Activated CD4-positive, alpha-beta T cell treated with anti-CD3 and anti-CD28 coated beads for 24 hours (primary cell): ENCODE data around the gene CDSN.

Source experiments
- DNase-seq, 2 donors: peaks; one replicate each; pipeline ENCODE4 v3.0.0-alpha.2; 2020; ENCODE audit warnings: low read depth in 2 of 2

The CDSN gene

GRCh38 chr6:31144970-31145340, 24.7 kb upstream of the CDSN start:
- DNase-seq, result no peak

GRCh38 chr6:31144296-31144969, 24.2 kb upstream of the CDSN start:
- DNase-seq, result no peak

GRCh38 chr6:31143148-31143547, 22.9 kb upstream of the CDSN start:
- no peak for DNase-seq

GRCh38 chr6:31142361-31142761, 22.1 kb upstream of the CDSN start:
- no peak for DNase-seq

- DNase-seq, result no peak
Observed at GRCh38 chr6:31140643-31141042, 20.4 kb upstream of the CDSN start.

GRCh38 chr6:31139599-31139998, 19.4 kb upstream of the CDSN start:
- no peak for DNase-seq

GRCh38 chr6:31138982-31139381, 18.7 kb upstream of the CDSN start, which contains the start of gene PSORS1C2:
PSORS1C2 (minus strand) TSS chr6:31139066; CDS start chr6:31139026, 40 bp downstream.
- DNase-seq, result no peak

GRCh38 chr6:31135710-31136109, 15.5 kb upstream of the CDSN start:
- DNase-seq, result no peak

GRCh38 chr6:31132806-31133205, 12.6 kb upstream of the CDSN start:
- DNase-seq, result no peak

- DNase-seq, result no peak
Observed at GRCh38 chr6:31131595-31131994, 11.3 kb upstream of the CDSN start.

- no peak for DNase-seq
Observed at GRCh38 chr6:31130751-31131150, 10.5 kb upstream of the CDSN start.

- DNase-seq, result no peak
Observed at GRCh38 chr6:31129130-31129529, 8.9 kb upstream of the CDSN start.

GRCh38 chr6:31128093-31128676, 7.9 kb upstream of the CDSN start:
- DNase-seq, result peak; percentile 50 to 70

- no peak for DNase-seq
Observed at GRCh38 chr6:31126396-31127175, 6.3 kb upstream of the CDSN start.

- no peak for DNase-seq
Observed at GRCh38 chr6:31125586-31126363, 5.5 kb upstream of the CDSN start.

- no peak for DNase-seq
Observed at GRCh38 chr6:31125162-31125561, 4.9 kb upstream of the CDSN start.

- DNase-seq, result no peak
Observed at GRCh38 chr6:31122791-31123706, 2.8 kb upstream of the CDSN start.

GRCh38 chr6:31121131-31121790, 1.0 kb upstream of the CDSN start:
- no peak for DNase-seq

GRCh38 chr6:31118178-31118577, 2.1 kb downstream of the CDSN start:
- DNase-seq, result no peak

- no peak for DNase-seq
Observed at GRCh38 chr6:31116661-31117385, 3.4 kb downstream of the CDSN start.
